ENCODE measurements around the gene ZCWPW2.

The ZCWPW2 gene

GRCh38 chr3:28386049-28386448 is 37.5 kb downstream of the ZCWPW2 start:
- no peak for DNase-seq

DNA sequence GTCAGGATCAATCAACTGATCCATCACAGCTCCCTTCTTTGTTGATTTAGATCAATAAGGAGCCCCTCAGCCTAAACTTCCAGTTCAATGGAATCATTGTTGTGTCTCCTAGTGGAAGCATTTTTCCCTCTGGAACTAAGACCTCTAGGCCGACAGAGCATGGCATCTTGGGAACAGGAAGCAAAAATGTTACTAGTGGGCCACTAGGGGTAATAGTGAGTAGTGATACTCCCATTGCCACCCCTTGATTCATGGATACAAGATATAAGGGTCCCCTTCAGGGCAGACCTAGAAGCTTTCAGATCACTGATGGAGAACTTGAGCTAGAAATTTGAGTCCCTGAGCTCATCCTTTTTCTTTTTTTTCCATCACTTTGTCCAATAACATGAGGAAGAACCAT is 40.5 kb downstream of the ZCWPW2 start:
- DNase-seq: no peak

GRCh38 chr3:28399206-28399605 is 50.7 kb downstream of the ZCWPW2 start:
- no peak for DNase-seq

- DNase-seq: no peak
Measured at GRCh38 chr3:28406241-28406640, 57.7 kb downstream of the ZCWPW2 start.

DNA sequence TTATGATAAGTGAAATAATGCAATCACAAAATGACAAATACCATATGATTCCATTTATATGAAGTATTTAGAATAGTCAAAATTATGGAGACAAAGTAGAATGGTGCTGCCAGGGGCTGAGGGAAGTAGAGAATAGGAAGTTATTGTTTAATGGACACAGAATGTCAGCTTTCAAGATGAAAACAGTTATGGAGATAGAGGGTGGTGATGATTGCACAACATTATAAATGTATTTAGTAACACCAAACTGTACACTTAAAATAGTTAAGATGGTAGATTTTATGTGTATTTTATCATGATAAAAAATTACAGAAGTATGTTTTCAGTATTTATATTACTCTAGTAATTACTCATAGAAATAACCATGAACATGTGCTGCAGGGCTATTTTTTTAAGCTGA is 100.9 kb downstream of the ZCWPW2 start:
- no peak for DNase-seq

DNA sequence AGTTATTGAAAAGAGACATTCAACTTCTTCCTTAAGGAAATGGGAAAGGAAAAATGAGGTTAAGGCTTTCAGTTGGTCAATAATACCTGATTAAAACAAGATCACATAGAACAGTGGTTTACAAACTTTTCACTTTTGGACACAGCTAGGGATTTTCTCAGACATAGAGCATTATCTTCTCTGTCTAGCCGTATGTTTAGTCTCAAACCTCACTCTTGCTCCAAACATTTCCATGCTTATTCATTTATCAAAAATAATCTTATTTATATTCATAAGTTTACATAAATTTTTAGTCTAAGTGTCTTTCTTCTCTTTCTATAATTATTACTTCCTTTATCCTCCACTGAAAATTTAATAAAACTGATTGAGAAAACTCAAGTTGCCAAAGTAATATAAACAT is 114.3 kb downstream of the ZCWPW2 start:
- no peak for DNase-seq

GRCh38 chr3:28467414-28467813 is 118.9 kb downstream of the ZCWPW2 start:
- no peak for DNase-seq

- peak; percentile 32 for DNase-seq
Measured at GRCh38 chr3:28476194-28476593, 127.7 kb downstream of the ZCWPW2 start.

DNA sequence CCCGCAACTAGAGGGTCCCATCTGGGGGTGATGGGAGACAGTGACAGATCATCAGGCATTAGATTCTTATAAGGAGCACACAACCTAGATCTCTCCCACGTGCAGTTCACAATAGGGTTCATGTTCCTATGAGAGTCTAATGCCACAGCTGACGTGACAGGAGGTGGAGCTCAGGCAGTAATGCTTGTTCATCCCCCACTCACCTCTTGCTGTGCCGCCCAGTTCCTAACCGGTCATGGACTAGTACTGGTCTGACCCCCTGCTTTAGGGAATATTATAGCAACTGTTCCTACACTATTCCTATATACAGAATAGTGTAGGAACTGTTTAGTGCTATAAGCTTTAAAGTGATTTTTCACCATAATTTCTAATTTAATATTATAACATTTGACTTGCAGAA is 128.2 kb downstream of the ZCWPW2 start:
- no peak for DNase-seq

DNA sequence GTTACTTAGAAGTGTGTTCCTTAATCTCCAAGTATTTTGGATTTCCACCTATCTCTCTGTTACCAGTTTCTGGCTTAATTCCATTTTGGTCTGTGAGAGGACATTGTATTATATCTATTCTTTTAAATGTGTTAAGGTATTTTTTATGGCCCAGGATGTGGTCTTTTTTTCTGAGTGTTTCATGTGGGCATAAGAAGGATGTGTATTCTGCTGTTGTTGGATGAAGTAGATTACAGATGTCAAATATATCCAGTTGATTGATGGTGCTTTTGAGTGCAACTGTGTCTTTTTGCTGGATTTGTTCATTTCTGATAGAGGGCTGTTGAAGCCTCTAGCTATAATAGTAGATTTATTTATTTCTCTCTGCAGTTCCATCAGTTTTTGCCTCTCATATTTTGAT is 136.6 kb downstream of the ZCWPW2 start:
- no peak for DNase-seq

GRCh38 chr3:28495301-28495700 is 146.8 kb downstream of the ZCWPW2 start:
- DNase-seq: no peak

GRCh38 chr3:28502397-28502937 is 153.9 kb downstream of the ZCWPW2 start:
- DNase-seq: no peak

DNA sequence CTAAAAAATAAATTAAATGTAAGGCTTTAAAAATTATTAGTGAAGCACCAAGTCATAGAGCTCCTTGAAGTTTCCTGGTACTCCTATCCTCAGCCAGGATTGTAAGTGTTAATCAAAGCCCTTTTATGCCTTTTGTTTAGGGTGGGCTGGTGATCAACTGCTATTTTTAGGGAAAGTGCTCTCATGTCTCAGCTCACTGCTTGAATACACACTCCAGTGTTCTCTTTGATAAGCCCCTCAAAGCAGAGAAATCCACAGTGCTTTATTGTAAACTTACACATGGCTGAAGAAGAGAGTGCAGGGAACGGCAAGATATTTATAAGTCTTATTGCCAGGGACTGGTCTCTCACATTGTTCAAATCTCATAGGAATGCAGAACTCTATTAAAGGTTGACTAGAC is 156.5 kb downstream of the ZCWPW2 start:
- no peak for DNase-seq

DNA sequence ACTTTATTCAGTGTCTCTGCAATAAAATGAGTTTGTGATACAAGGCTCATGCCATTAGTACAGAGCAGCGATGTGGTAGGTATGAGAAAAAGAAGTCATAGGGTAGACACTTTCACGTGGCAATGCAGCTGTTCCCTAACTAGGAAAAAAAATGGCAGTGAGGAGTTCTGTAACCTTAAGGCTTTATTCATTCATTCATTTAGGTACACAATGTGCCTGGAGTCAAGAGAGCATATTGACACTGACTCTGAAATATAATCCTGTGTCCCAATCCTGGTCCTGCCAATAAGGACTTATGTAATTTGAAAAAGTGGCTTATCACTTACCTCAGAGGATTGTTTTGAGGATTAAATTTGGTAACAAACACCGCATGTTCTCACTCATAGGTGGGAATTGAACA is 173.1 kb downstream of the ZCWPW2 start:
- DNase-seq: no peak

GRCh38 chr3:28542351-28542750 is 193.8 kb downstream of the ZCWPW2 start:
- no peak for DNase-seq

- DNase-seq: no peak
Measured at GRCh38 chr3:28544236-28544635, 195.7 kb downstream of the ZCWPW2 start.

GRCh38 chr3:28544831-28545230 is 196.3 kb downstream of the ZCWPW2 start:
- no peak for DNase-seq

DNA sequence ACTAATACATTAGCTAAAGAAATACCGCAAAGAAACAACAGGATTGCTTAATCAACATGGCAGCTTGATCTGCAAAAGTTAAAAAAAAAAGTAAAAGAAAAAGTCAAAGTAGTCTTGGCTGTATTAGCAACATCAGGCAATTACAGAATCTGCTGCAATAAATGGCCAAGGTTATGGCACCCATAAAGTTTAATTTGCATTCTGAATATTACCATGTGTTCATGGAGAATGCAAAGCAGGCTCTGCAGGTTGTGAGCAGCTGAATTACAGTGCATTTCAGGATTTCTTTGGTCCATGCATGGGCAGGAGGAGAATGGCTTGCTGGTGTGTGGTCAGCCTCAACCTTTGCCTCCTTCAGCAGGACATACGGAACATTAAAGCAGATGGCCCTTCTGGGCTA is 199.2 kb downstream of the ZCWPW2 start:
- peak; percentile 69 for DNase-seq

DNA sequence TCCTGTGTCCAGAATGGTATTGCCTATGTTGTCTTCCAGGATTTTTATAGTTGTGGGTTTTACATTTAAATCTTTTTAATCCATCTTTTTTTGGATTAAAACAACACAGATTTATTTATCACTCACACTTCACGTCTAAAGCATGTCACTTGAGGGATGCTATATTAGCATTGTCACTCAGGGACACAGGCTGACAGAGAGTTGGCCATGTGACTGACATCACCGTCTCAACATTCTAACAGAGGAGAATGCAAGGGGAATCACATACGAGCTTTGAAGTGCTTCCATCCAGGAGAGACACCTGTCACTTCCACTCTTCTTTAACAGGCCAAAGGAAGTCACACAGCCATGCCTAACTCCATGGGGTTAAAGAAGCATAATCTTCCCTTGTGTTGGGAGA is 204.7 kb downstream of the ZCWPW2 start:
- no peak for DNase-seq

- DNase-seq: no peak
Measured at GRCh38 chr3:28556195-28556594, 207.7 kb downstream of the ZCWPW2 start.

- no peak for DNase-seq
Measured at GRCh38 chr3:28564211-28564610, 215.7 kb downstream of the ZCWPW2 start.

GRCh38 chr3:28569357-28569756 is 220.8 kb downstream of the ZCWPW2 start:
- no peak for DNase-seq

- DNase-seq: no peak
Measured at GRCh38 chr3:28574036-28574435, 225.5 kb downstream of the ZCWPW2 start.

GRCh38 chr3:28575100-28575745 is 226.7 kb downstream of the ZCWPW2 start:
- DNase-seq: peak; percentile 10
